SK-N-SH (cell line): ENCODE results near the gene NTHL1. TPM values are rescaled to one million over a fixed set of nuclear protein-coding genes. Genes with fewer than 3 reads are reported as not detected.

Experiments
- CTCF ChIA-PET: fragments of 300-600, 350-600 bp; formaldehyde crosslinking; extraction: SDS; loops from one replicate; lab custom pipeline; 2021; lab: Yijun Ruan, JAX
- POLR2A ChIA-PET: fragments of 350-600 bp; sonication (Branson Sonifier 250); formaldehyde crosslinking; extraction: SDS; loops from one replicate; lab custom pipeline; 2020; ENCODE audit warnings: antibody characterized with exemption, inconsistent platforms; lab: Yijun Ruan, JAX
- DNase-seq: peaks from one replicate; pipeline ENCODE4 v3.0.0; 2012
- H2AFZ ChIP-seq: fragments of 200-600 bp; sonication (generic); 2 replicates; pipeline ENCODE4 v1.8.1; 2016; ENCODE audit warnings: antibody characterized with exemption, mild to moderate bottlenecking, low read depth
- H3F3A ChIP-seq: fragments of 200-600 bp; sonication (generic); replicated peaks from 2 replicates; pipeline ENCODE3; 2016; ENCODE audit warnings: antibody characterized with exemption, mild to moderate bottlenecking; ENCODE audit not compliant: insufficient read depth
- H3K27ac ChIP-seq, 2 experiments: fragments of 200-500 bp in 1 of 2; fragments of 200-600 bp in 1 of 2; sonication (Bioruptor generic) in 1 of 2; sonication (generic), shearing (Covaris generic) in 1 of 2; 2 replicates each; pipeline versions ENCODE4 v1.5.1 to v1.6.1; 2014 to 2016; ENCODE audit warnings: low read depth in 2 of 2, inconsistent platforms in 1 of 2, low read length in 1 of 2, mild to moderate bottlenecking in 1 of 2, mixed read lengths in 1 of 2
- H3K27me3 ChIP-seq: fragments of 200-600 bp; sonication (generic), shearing (Covaris generic); 2 replicates; pipeline ENCODE4 v1.6.1; 2016; ENCODE audit warnings: mixed run types; ENCODE audit not compliant: insufficient read depth
- H3K36me3 ChIP-seq, 2 experiments: fragments of 200-500 bp in 1 of 2; fragments of 200-600 bp in 1 of 2; sonication (Bioruptor generic) in 1 of 2; sonication (generic) in 1 of 2; replicated peaks in 1 of 2; 2 replicates each; pipeline versions ENCODE3 to v1.5.1; 2014 to 2016; ENCODE audit warnings: low read length in 1 of 2, mild to moderate bottlenecking in 1 of 2; ENCODE audit not compliant: insufficient read depth in 2 of 2, control insufficient read depth in 1 of 2
- H3K4me1 ChIP-seq, 2 experiments: fragments of 200-500 bp in 1 of 2; fragments of 200-600 bp in 1 of 2; sonication (Bioruptor generic) in 1 of 2; sonication (generic), shearing (Covaris generic) in 1 of 2; 2 replicates each; pipeline versions ENCODE4 v1.5.1 to v1.6.1; 2014 to 2016; ENCODE audit warnings: low read depth in 1 of 2, low read length in 1 of 2, mixed run types in 1 of 2; ENCODE audit not compliant: insufficient read depth in 2 of 2, control insufficient read depth in 1 of 2
- H3K4me2 ChIP-seq: fragments of 200-600 bp; sonication (generic), shearing (Covaris generic); 2 replicates; pipeline ENCODE4 v1.6.1; 2017; ENCODE audit warnings: mixed run types
- H3K4me3 ChIP-seq, 2 experiments: fragments of 200-500 bp in 1 of 2; fragments of 200-600 bp in 1 of 2; sonication (Bioruptor generic) in 1 of 2; sonication (generic), shearing (Covaris generic) in 1 of 2; 2 replicates each; pipeline versions ENCODE4 v1.5.1 to v1.8.1; 2014 to 2016; ENCODE audit warnings: low read depth in 2 of 2, inconsistent platforms in 1 of 2, low read length in 1 of 2, mild to moderate bottlenecking in 1 of 2, mixed read lengths in 1 of 2, moderate library complexity in 1 of 2
- H3K79me2 ChIP-seq: fragments of 200-600 bp; sonication (generic); 2 replicates; pipeline ENCODE4 v1.8.1; 2017; ENCODE audit warnings: mild to moderate bottlenecking; ENCODE audit not compliant: insufficient read depth
- H3K9ac ChIP-seq: fragments of 200-600 bp; sonication (generic); 2 replicates; pipeline ENCODE4 v1.6.1; 2017; ENCODE audit warnings: mixed run types
- H3K9me2 ChIP-seq: fragments of 200-600 bp; sonication (generic); 2 replicates; pipeline ENCODE4 v1.6.1; 2017; ENCODE audit warnings: mixed run types
- H3K9me3 ChIP-seq: fragments of 200-600 bp; sonication (generic); 2 replicates; pipeline ENCODE4 v1.6.1; 2017; ENCODE audit warnings: mixed run types, mild to moderate bottlenecking, moderate library complexity
- H4K20me1 ChIP-seq: fragments of 200-600 bp; sonication (generic); 2 replicates; pipeline ENCODE4 v1.6.1; 2017; ENCODE audit warnings: mild to moderate bottlenecking, mixed run types; ENCODE audit not compliant: insufficient read depth
- ELF1 ChIP-seq: IDR thresholded peaks from 2 replicates; pipeline ENCODE4 v1.4.0; 2012
- FOSL2 ChIP-seq: IDR thresholded peaks from 2 replicates; pipeline ENCODE4 v1.4.0; 2012; ENCODE audit warnings: low read depth, mild to moderate bottlenecking, moderate library complexity, borderline replicate concordance
- FOXJ3 ChIP-seq: sonication (generic); formaldehyde crosslinking; IDR thresholded peaks from 2 replicates; pipeline ENCODE4 v1.5.1; 2020; ENCODE audit warnings: mild to moderate bottlenecking, missing genetic modification reagents
- FOXM1 ChIP-seq: IDR thresholded peaks from 2 replicates; pipeline ENCODE4 v1.4.0; 2012; ENCODE audit warnings: low read depth, mild to moderate bottlenecking
- GATA2 ChIP-seq: sonication (generic); formaldehyde crosslinking; IDR thresholded peaks from 2 replicates; pipeline ENCODE4 v1.5.0; 2020; ENCODE audit warnings: mild to moderate bottlenecking, missing genetic modification reagents
- MXI1 ChIP-seq: IDR thresholded peaks from 2 replicates; pipeline ENCODE4 v1.6.1; 2012; ENCODE audit warnings: mild to moderate bottlenecking, low read depth, low read length, improper control_type of control experiment
- NFIC ChIP-seq: IDR thresholded peaks from 2 replicates; pipeline ENCODE4 v1.4.0; 2012; ENCODE audit warnings: borderline replicate concordance
- NRF1 ChIP-seq: IDR thresholded peaks from 2 replicates; pipeline ENCODE4 v1.6.1; 2012; ENCODE audit warnings: low read depth, mild to moderate bottlenecking, low read length
- POLR2AphosphoS5 ChIP-seq: IDR thresholded peaks from 2 replicates; pipeline ENCODE4 v1.6.1; 2012; ENCODE audit warnings: low read depth, low read length
- RAD21 ChIP-seq: IDR thresholded peaks from 2 replicates; pipeline ENCODE4 v1.6.1; 2012; ENCODE audit warnings: mild to moderate bottlenecking, low read length
- RCOR1 ChIP-seq: fragments of 150-350 bp; IDR thresholded peaks from 2 replicates; pipeline ENCODE4 v1.6.1; 2017; ENCODE audit warnings: antibody characterized with exemption, low read length
- REST ChIP-seq: IDR thresholded peaks from 2 replicates; pipeline ENCODE4 v1.6.1; 2012; ENCODE audit warnings: mild to moderate bottlenecking, low read depth, low read length, moderate library complexity
- SIN3A ChIP-seq: IDR thresholded peaks from 2 replicates; pipeline ENCODE4 v1.6.1; 2012; ENCODE audit warnings: low read depth, mild to moderate bottlenecking, low read length, moderate library complexity, borderline replicate concordance
- SMC3 ChIP-seq: IDR thresholded peaks from 2 replicates; pipeline ENCODE4 v1.6.1; 2012; ENCODE audit warnings: low read depth, low read length, improper control_type of control experiment
- TAF1 ChIP-seq: IDR thresholded peaks from 2 replicates; pipeline ENCODE4 v1.6.1; 2012; ENCODE audit warnings: low read depth, mild to moderate bottlenecking, low read length, moderate library complexity, borderline replicate concordance
- TEAD4 ChIP-seq: IDR thresholded peaks from 2 replicates; pipeline ENCODE4 v1.4.0; 2012; ENCODE audit warnings: mild to moderate bottlenecking, borderline replicate concordance; ENCODE audit not compliant: insufficient read depth
- WGBS: methylation state at CpG from one replicate; pipeline ENCODE4 v1.1.6; 2017; ENCODE audit warnings: low lambda C conversion rate; 5-methylcytosine and 5-hydroxymethylcytosine counted together
- polyA plus RNA-seq, 3 experiments: library from polyadenylated mRNA; depleted of rRNA; stranded (reverse); fragments of >200 nt; gene quantifications; 2 replicates each; pipeline ENCODE4 v1.2.3, GENCODE V29; 2012
- TF ChIP-seq, protein P1 (sequence below): IDR thresholded peaks from 2 replicates; pipeline ENCODE4 v1.4.0; 2012; ENCODE audit warnings: low read depth, borderline replicate concordance
- TF ChIP-seq, protein P2 (sequence below): IDR thresholded peaks from 2 replicates; pipeline ENCODE4 v1.4.0; 2012; ENCODE audit warnings: low read depth, borderline replicate concordance

Gene NTHL1
- polyA plus RNA-seq, 1 of the 3 experiments (the other 2 are of a cell fraction), result 77.3 TPM

GRCh38 chr16:2027024-2028010, 20.3 kb downstream of the NTHL1 start:
- DNase-seq, result peak; percentile 72
- no peak for TF ChIP-seq NRF1
- TF ChIP-seq RAD21, result 0 out of 2 replicates have a peak, but pooled peaks have one; percentile 18
- TF ChIP-seq MXI1, result peak; percentile 72
- Histone ChIP-seq H3K9ac (peak overlapping the region; percentile 61), H4K20me1 (peaks cover 8% of the 10 kb centered on the region; the same call in 1 of the 2 replicates), H3K27me3 (no peaks in the 10 kb centered on the region), H3K9me2 (no peaks in the 10 kb centered on the region), H3K4me1 (peaks cover 7 to 29% of the 10 kb centered on the region in 2 experiments; a peak in 2 of 4 replicates), H3K4me3 (peak overlapping the region; percentile 56 to 67), H3K36me3 (peaks cover 0 to 6% of the 10 kb centered on the region in 2 experiments), H2AFZ (no peak overlapping the region), H3K27ac (peak overlapping the region in 1 of 2 experiments; percentile 28; a peak in 1 of 4 replicates), H3K4me2 (peak overlapping the region; percentile 90), H3F3A (peaks cover 9% of the 10 kb centered on the region), H3K9me3 (no peaks in the 10 kb centered on the region), H3K79me2 (peaks cover 15% of the 10 kb centered on the region; the same call in 1 of the 2 replicates)
- 27% methylated on average over 8 of the region's 76 CpGs for WGBS
- POLR2A ChIA-PET, result interaction anchor here (0.9 to 1.2 kb wide), 3 partner anchors 13 to 128 kb away, joined by 4 to 10 read pairs (median 6); partner anchors contain the start of gene TRAF7
- CTCF ChIA-PET, result interaction anchor here (0.8 to 6.5 kb wide), 9 partner anchors 11 to 126 kb away, joined by 3 to 68 read pairs (median 5); partner anchors contain the start of genes NTHL1, TBL3 and TSC2

DNA sequence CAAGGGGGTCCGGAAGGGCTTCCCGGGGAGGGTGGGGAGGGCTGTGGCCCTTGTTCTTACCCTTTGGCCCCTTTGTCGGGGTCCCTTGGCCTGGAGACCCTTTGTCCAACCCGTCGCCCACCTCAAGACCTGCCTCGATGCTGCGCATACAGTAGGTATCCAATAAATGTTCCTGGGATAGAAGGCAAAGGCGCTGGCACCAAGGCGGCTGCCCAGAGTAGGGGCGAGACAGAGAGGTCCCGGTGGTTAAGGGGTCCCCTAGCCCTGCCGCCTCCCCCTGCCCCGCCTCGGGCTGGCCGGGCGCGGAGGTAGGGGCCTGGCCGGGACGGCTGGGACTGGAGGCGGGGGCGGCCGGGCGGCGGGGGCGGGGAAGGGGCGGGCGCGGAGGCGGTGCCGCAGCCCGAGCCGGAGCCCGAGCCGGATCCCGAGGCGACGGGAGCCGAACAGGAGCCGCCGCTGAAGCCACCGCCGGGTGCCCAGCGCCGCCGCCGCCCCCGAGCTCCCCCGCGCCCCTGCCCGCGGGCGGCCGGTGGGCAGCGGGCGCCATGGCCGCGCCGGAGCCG, 21.1 kb downstream of the NTHL1 start, which contains the start of gene NHERF2:
NHERF2 (plus strand) TSS at position 442 of the 563 bp plus-strand sequence; CDS start at position 546, 104 bp downstream.
- no peaks in the 10 kb centered on the region for H3K9me2 ChIP-seq
- WGBS, result 17% methylated on average over 25 of the region's 59 CpGs
- H3K9me3 ChIP-seq, result no peaks in the 10 kb centered on the region
- H2AFZ ChIP-seq, result no peak within 1 kb of the TSS
- H3F3A ChIP-seq, result peaks cover 9% of the 10 kb centered on the region
- peaks cover 7 to 29% of the 10 kb centered on the region in 2 experiments; a peak in 2 of 4 replicates for H3K4me1 ChIP-seq
- ChIA-PET CTCF (interaction anchor here (1.1 to 6.5 kb wide), 5 partner anchors 13 to 127 kb away, joined by 3 to 68 read pairs (median 5); no protein-coding TSS in a partner anchor), POLR2A (no interaction called here)
- H3K36me3 ChIP-seq, result peaks cover 0 to 6% of the 10 kb centered on the region in 2 experiments
- H3K27ac ChIP-seq, result peak within 1 kb of the TSS in 1 of 2 experiments; percentile 28; a peak in 1 of 4 replicates
- H3K79me2 ChIP-seq, result peaks cover 15% of the 10 kb centered on the region; the same call in 1 of the 2 replicates
- DNase-seq, result peak; percentile 90
- H4K20me1 ChIP-seq, result peaks cover 8% of the 10 kb centered on the region; the same call in 1 of the 2 replicates
- H3K27me3 ChIP-seq, result no peaks in the 10 kb centered on the region
- H3K4me2 ChIP-seq, result peak within 1 kb of the TSS; percentile 90
- H3K9ac ChIP-seq, result peak within 1 kb of the TSS; percentile 61
- H3K4me3 ChIP-seq, result peak within 1 kb of the TSS; percentile 56 to 67
- no peak for TF ChIP-seq SMC3
- no peak for TF ChIP-seq FOXM1
- no peak for TF ChIP-seq NFIC
- TF ChIP-seq, protein P1, sequence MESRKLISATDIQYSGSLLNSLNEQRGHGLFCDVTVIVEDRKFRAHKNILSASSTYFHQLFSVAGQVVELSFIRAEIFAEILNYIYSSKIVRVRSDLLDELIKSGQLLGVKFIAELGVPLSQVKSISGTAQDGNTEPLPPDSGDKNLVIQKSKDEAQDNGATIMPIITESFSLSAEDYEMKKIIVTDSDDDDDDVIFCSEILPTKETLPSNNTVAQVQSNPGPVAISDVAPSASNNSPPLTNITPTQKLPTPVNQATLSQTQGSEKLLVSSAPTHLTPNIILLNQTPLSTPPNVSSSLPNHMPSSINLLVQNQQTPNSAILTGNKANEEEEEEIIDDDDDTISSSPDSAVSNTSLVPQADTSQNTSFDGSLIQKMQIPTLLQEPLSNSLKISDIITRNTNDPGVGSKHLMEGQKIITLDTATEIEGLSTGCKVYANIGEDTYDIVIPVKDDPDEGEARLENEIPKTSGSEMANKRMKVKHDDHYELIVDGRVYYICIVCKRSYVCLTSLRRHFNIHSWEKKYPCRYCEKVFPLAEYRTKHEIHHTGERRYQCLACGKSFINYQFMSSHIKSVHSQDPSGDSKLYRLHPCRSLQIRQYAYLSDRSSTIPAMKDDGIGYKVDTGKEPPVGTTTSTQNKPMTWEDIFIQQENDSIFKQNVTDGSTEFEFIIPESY, result no peak
- no peak for TF ChIP-seq GATA2 (CRISPR knock-in tag)
- TF ChIP-seq FOXJ3 (CRISPR knock-in tag), result no peak
- no peak for TF ChIP-seq SIN3A
- no peak for TF ChIP-seq POLR2AphosphoS5
- no peak for TF ChIP-seq RCOR1
- TF ChIP-seq, protein P2, sequence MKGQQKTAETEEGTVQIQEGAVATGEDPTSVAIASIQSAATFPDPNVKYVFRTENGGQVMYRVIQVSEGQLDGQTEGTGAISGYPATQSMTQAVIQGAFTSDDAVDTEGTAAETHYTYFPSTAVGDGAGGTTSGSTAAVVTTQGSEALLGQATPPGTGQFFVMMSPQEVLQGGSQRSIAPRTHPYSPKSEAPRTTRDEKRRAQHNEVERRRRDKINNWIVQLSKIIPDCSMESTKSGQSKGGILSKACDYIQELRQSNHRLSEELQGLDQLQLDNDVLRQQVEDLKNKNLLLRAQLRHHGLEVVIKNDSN, result no peak
- TF ChIP-seq REST, result no peak
- no peak for TF ChIP-seq TAF1
- no peak for TF ChIP-seq ELF1
- TF ChIP-seq TEAD4, result no peak
- no peak for TF ChIP-seq FOSL2
- TF ChIP-seq RAD21, result no peak
